GM21825 (cell line): ENCODE data around the gene ZCCHC18.
"Not testable (repeated sequence)": the region's sequence is repeated elsewhere in the genome, so short reads cannot be mapped to it uniquely, and the experiment has no call there.

Experiments
- ATAC-seq: cut with Tn5 transposase; IDR thresholded peaks from one replicate; pipeline ENCODE4 v1.9.1; 2021; ENCODE audit warnings: mild to moderate bottlenecking, moderate library complexity; ENCODE audit not compliant: unreplicated experiment

Gene ZCCHC18

GRCh38 chrX:104112326-104112951, at the start of gene ZCCHC18:
ZCCHC18 (plus strand) TSS chrX:104112523; CDS start chrX:104114112, 1,589 bp downstream.
- peak; percentile 59 for ATAC-seq

- not testable (repeated sequence) for ATAC-seq
Observed at GRCh38 chrX:104062636-104063035, 49.7 kb upstream of the ZCCHC18 start.

- peak; percentile 99 for ATAC-seq
Observed at GRCh38 chrX:104075778-104076445, 36.4 kb upstream of the ZCCHC18 start, which contains the start of gene TMSB15C. TMSB15C (minus strand) TSS chrX:104076236.

- not testable (repeated sequence) for ATAC-seq
Observed at GRCh38 chrX:104077854-104078253, 34.5 kb upstream of the ZCCHC18 start.

GRCh38 chrX:104084063-104084462, 28.3 kb upstream of the ZCCHC18 start:
- no peak for ATAC-seq

- no peak for ATAC-seq
Observed at GRCh38 chrX:104084534-104085277, 27.6 kb upstream of the ZCCHC18 start.

- no peak for ATAC-seq
Observed at GRCh38 chrX:104085477-104085876, 26.8 kb upstream of the ZCCHC18 start.

- ATAC-seq: no peak
Observed at GRCh38 chrX:104085919-104086318, 26.4 kb upstream of the ZCCHC18 start.

- ATAC-seq: peak; percentile 91
Observed at GRCh38 chrX:104098151-104098808, 14.0 kb upstream of the ZCCHC18 start.

- no peak for ATAC-seq
Observed at GRCh38 chrX:104098919-104099318, 13.4 kb upstream of the ZCCHC18 start.

GRCh38 chrX:104104676-104105075, 7.6 kb upstream of the ZCCHC18 start:
- ATAC-seq: no peak

GRCh38 chrX:104105330-104106262, 6.7 kb upstream of the ZCCHC18 start:
- no peak for ATAC-seq

GRCh38 chrX:104108955-104109354, 3.4 kb upstream of the ZCCHC18 start:
- ATAC-seq: no peak

- ATAC-seq: not testable (repeated sequence)
Observed at GRCh38 chrX:104110491-104111240, 1.7 kb upstream of the ZCCHC18 start.

GRCh38 chrX:104113222-104113965, 1.1 kb downstream of the ZCCHC18 start:
- ATAC-seq: peak; percentile 45

- ATAC-seq: no peak
Observed at GRCh38 chrX:104117759-104118158, 5.4 kb downstream of the ZCCHC18 start.

- ATAC-seq: no peak
Observed at GRCh38 chrX:104118765-104119164, 6.4 kb downstream of the ZCCHC18 start.

GRCh38 chrX:104122829-104123228, 10.5 kb downstream of the ZCCHC18 start:
- peak; percentile 66 for ATAC-seq

GRCh38 chrX:104126856-104127255, 14.5 kb downstream of the ZCCHC18 start:
- ATAC-seq: no peak
